GDM1 (cell line): ENCODE data around the gene TREM1.

Experiments used
- DNase-seq: peaks from one replicate; lab custom pipeline; 2025; lab: John Stamatoyannopoulos, UW

TREM1 gene

GRCh38 chr6:41286544-41287346 is at the start of gene TREM1:
TREM1 (minus strand) TSS chr6:41286682; CDS start chr6:41286655, 27 bp downstream.
- no peak for DNase-seq

GRCh38 chr6:41335943-41336342 is 49.5 kb upstream of the TREM1 start:
- DNase-seq, result no peak

- no peak for DNase-seq
Observed at GRCh38 chr6:41335296-41335695, 48.8 kb upstream of the TREM1 start, which contains the start of gene NCR2. NCR2 (plus strand) TSS chr6:41335608; CDS start chr6:41335877, 269 bp downstream.

- DNase-seq, result no peak
Observed at GRCh38 chr6:41334482-41335040, 48.1 kb upstream of the TREM1 start.

GRCh38 chr6:41332842-41333736 is 46.6 kb upstream of the TREM1 start:
- no peak for DNase-seq

- DNase-seq, result no peak
Observed at GRCh38 chr6:41332241-41332640, 45.8 kb upstream of the TREM1 start.

- DNase-seq, result no peak
Observed at GRCh38 chr6:41331401-41332150, 45.1 kb upstream of the TREM1 start.

- no peak for DNase-seq
Observed at GRCh38 chr6:41327177-41327576, 40.7 kb upstream of the TREM1 start.

GRCh38 chr6:41326092-41326491 is 39.6 kb upstream of the TREM1 start:
- DNase-seq, result no peak

GRCh38 chr6:41325446-41326066 is 39.1 kb upstream of the TREM1 start:
- DNase-seq, result no peak

GRCh38 chr6:41321183-41321582 is 34.7 kb upstream of the TREM1 start:
- no peak for DNase-seq

GRCh38 chr6:41318654-41319565 is 32.4 kb upstream of the TREM1 start:
- peak; percentile 76 for DNase-seq

GRCh38 chr6:41318261-41318653 is 31.8 kb upstream of the TREM1 start:
- no peak for DNase-seq

- DNase-seq, result no peak
Observed at GRCh38 chr6:41315943-41316620, 29.6 kb upstream of the TREM1 start.

- DNase-seq, result no peak
Observed at GRCh38 chr6:41315203-41315602, 28.7 kb upstream of the TREM1 start.

GRCh38 chr6:41306187-41306854 is 19.8 kb upstream of the TREM1 start:
- DNase-seq, result peak; percentile 6

GRCh38 chr6:41302638-41303037 is 16.2 kb upstream of the TREM1 start:
- peak; percentile 44 for DNase-seq

- DNase-seq, result no peak
Observed at GRCh38 chr6:41298785-41299502, 12.5 kb upstream of the TREM1 start.
